ENCODE results near the gene SIK3. TPM values are rescaled to one million over a fixed set of nuclear protein-coding genes. Genes with fewer than 3 reads are reported as not detected.

SIK3 gene
- total and polyA plus RNA-seq, 2 donors (not counting 3 experiments of a cell fraction or from before 2014, with no cell fraction given) = 10.3 to 21.3 TPM

GRCh38 chr11:117037975-117038350 is 60.3 kb downstream of the SIK3 start:
- no peaks in the 10 kb centered on the region for H3K79me2 ChIP-seq (ENCODE audit: control insufficient read depth, insufficient read depth, low read length)
- CTCF ChIA-PET = interaction anchor here (0.9 kb wide), 1 partner anchor 158 kb away, joined by 3 read pairs; no protein-coding TSS in a partner anchor
- peaks cover 13% of the 10 kb centered on the region for H3K4me1 ChIP-seq (ENCODE audit: control insufficient read depth, extremely low read depth, insufficient read depth, low read length)
- H3K9me3 ChIP-seq (replicated peaks; ENCODE audit: control insufficient read depth, insufficient read depth, low read length) = no peaks in the 10 kb centered on the region
- H2AFZ ChIP-seq (ENCODE audit: low read depth, low read length) = no peak overlapping the region
- no peak for FAIRE-seq
- H3K27me3 ChIP-seq (ENCODE audit: control insufficient read depth in 2 of 2, insufficient read depth in 2 of 2, low read length in 2 of 2) = no peaks in the 10 kb centered on the region
- H3K4me3 ChIP-seq (replicated peaks in 1 of 3; ENCODE audit: insufficient read depth in 1 of 3, low read depth in 1 of 3, low read length in 3 of 3) = no peak overlapping the region
- no TSS peak for BruUV-seq (replicated peaks)
- intact Hi-C loops (cut with micrococcal nuclease) (loop anchor here (5.0 kb wide), 1 partner anchor 59 kb away; the partner anchor contains the start of gene SIK3), dilution Hi-C loops (cut with MboI; ENCODE audit: extremely low pct_ligation_motif_present, low sequenced_read_pairs) (no loop called here)
- peak; percentile 78 for DNase-seq (ENCODE audit: low read depth, low spot score)
- TF ChIP-seq POLR2AphosphoS5 (IDR thresholded peaks at IDR 0.05; ENCODE audit: insufficient read depth, low read depth, low read length) (no peak), MYC (IDR thresholded peaks at IDR 0.05; ENCODE audit: low read depth, low read length) (no peak), POLR2A (IDR thresholded peaks at IDR 0.05; ENCODE audit: low read depth, low read length) (no peak), EZH2 (IDR thresholded peaks at IDR 0.05; ENCODE audit: borderline replicate concordance, low read depth, low read length, severe bottlenecking) (no peak), GATA2 (IDR thresholded peaks at IDR 0.05; ENCODE audit: insufficient read depth, insufficient read length, low read depth, low read length) (no peak), FOS (IDR thresholded peaks at IDR 0.05; ENCODE audit: borderline replicate concordance, insufficient read depth, low read length) (no peak)
- TF ChIP-seq, protein P1, sequence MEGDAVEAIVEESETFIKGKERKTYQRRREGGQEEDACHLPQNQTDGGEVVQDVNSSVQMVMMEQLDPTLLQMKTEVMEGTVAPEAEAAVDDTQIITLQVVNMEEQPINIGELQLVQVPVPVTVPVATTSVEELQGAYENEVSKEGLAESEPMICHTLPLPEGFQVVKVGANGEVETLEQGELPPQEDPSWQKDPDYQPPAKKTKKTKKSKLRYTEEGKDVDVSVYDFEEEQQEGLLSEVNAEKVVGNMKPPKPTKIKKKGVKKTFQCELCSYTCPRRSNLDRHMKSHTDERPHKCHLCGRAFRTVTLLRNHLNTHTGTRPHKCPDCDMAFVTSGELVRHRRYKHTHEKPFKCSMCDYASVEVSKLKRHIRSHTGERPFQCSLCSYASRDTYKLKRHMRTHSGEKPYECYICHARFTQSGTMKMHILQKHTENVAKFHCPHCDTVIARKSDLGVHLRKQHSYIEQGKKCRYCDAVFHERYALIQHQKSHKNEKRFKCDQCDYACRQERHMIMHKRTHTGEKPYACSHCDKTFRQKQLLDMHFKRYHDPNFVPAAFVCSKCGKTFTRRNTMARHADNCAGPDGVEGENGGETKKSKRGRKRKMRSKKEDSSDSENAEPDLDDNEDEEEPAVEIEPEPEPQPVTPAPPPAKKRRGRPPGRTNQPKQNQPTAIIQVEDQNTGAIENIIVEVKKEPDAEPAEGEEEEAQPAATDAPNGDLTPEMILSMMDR (IDR thresholded peaks at IDR 0.05; ENCODE audit: extremely low read depth in 1 of 2, insufficient read depth in 1 of 2, low read depth in 1 of 2, low read length in 2 of 2) = no peak
- POLR2A ChIA-PET = no interaction called here
- H3K27ac ChIP-seq (ENCODE audit: insufficient read depth, low read depth, low read length) = no peak overlapping the region
- H3K36me3 ChIP-seq (ENCODE audit: control insufficient read depth in 2 of 2, extremely low read depth in 1 of 2, insufficient read depth in 2 of 2, low read length in 2 of 2) = no peaks in the 10 kb centered on the region
- H3K9ac ChIP-seq (replicated peaks; ENCODE audit: extremely low read depth, insufficient read depth, low read length) = no peak overlapping the region
- no peaks in the 10 kb centered on the region for H4K20me1 ChIP-seq (replicated peaks; ENCODE audit: control insufficient read depth, extremely low read depth, insufficient read depth, low read length)
- H3K4me2 ChIP-seq (ENCODE audit: insufficient read depth, low read length) = peak overlapping the region; percentile 20
- no peaks in the 10 kb centered on the region for H3K9me1 ChIP-seq (replicated peaks; ENCODE audit: control insufficient read depth, extremely low read depth, insufficient read depth, low read length)

All from endothelial cell of umbilical vein (primary cell).